ENCODE data around the gene MYO9B.

The MYO9B gene

GRCh38 chr19:17075035-17075863 lies at the start of gene MYO9B, which contains the start of gene HAUS8:
TSS of gene MYO9B (plus strand) at chr19:17075777. CDS start at chr19:17101718, 25,941 bp downstream.
TSS of gene HAUS8 (minus strand) at chr19:17075452. CDS start at chr19:17075422, 30 bp downstream.
- DNase-seq = peak; percentile 97 to 99 (median 99)

GRCh38 chr19:17025991-17026658 lies 49.5 kb upstream of the MYO9B start:
- DNase-seq = peak in 2 of 6 experiments; percentile 6 to 29

GRCh38 chr19:17026706-17027534 lies 48.7 kb upstream of the MYO9B start, which contains the start of gene CPAMD8:
TSS of gene CPAMD8 (minus strand) at chr19:17026810. CDS start at chr19:17026642, 168 bp downstream.
- no peak for DNase-seq

- DNase-seq = no peak
Observed at GRCh38 chr19:17027535-17027975, 48.0 kb upstream of the MYO9B start.

GRCh38 chr19:17031741-17032140 lies 43.8 kb upstream of the MYO9B start:
- no peak for DNase-seq

- DNase-seq = no peak
Observed at GRCh38 chr19:17035842-17036424, 39.6 kb upstream of the MYO9B start.

- no peak for DNase-seq
Observed at GRCh38 chr19:17036640-17037039, 38.9 kb upstream of the MYO9B start.

GRCh38 chr19:17037184-17037583 lies 38.4 kb upstream of the MYO9B start:
- no peak for DNase-seq

GRCh38 chr19:17037966-17038500 lies 37.5 kb upstream of the MYO9B start:
- no peak for DNase-seq

- no peak for DNase-seq
Observed at GRCh38 chr19:17041976-17042375, 33.6 kb upstream of the MYO9B start.

- DNase-seq = no peak
Observed at GRCh38 chr19:17043744-17044143, 31.8 kb upstream of the MYO9B start.

- no peak for DNase-seq
Observed at GRCh38 chr19:17045907-17046502, 29.6 kb upstream of the MYO9B start.

GRCh38 chr19:17048885-17049453 lies 26.6 kb upstream of the MYO9B start:
- no peak for DNase-seq

GRCh38 chr19:17049711-17050280 lies 25.8 kb upstream of the MYO9B start:
- DNase-seq = no peak

GRCh38 chr19:17052439-17052838 lies 23.1 kb upstream of the MYO9B start:
- DNase-seq = peak in 5 of 6 experiments; percentile 9 to 43 (median 20)

GRCh38 chr19:17054746-17055145 lies 20.8 kb upstream of the MYO9B start:
- DNase-seq = no peak

- DNase-seq = no peak
Observed at GRCh38 chr19:17055636-17056035, 19.9 kb upstream of the MYO9B start.

- no peak for DNase-seq
Observed at GRCh38 chr19:17058236-17058635, 17.3 kb upstream of the MYO9B start.

GRCh38 chr19:17060802-17061201 lies 14.8 kb upstream of the MYO9B start:
- no peak for DNase-seq

- no peak for DNase-seq
Observed at GRCh38 chr19:17061205-17061604, 14.4 kb upstream of the MYO9B start.

- no peak for DNase-seq
Observed at GRCh38 chr19:17061691-17062090, 13.9 kb upstream of the MYO9B start.

All from stimulated activated naive CD4-positive, alpha-beta T cell (primary cell).